SU-DHL-6 (cell line): ENCODE results near the gene NCOA5.

ENCODE experiments used
- EZH2phosphoT487 ChIP-seq: fragments of 200-600 bp; sonication (generic), shearing (Covaris generic); conservative IDR thresholded peaks from 2 replicates; pipeline ENCODE4 v1.6.1; 2018; ENCODE audit warnings: mild to moderate bottlenecking, antibody characterized with exemption, low read length, moderate library complexity, mixed read lengths
- TF ChIP-seq, protein P1 (sequence below): fragments of 200-600 bp; sonication (generic); IDR thresholded peaks from one replicate; pipeline ENCODE4 v1.5.1; 2017; ENCODE audit warnings: antibody characterized with exemption, mild to moderate bottlenecking, low read length, moderate library complexity; ENCODE audit not compliant: insufficient read depth, poor library complexity, severe bottlenecking

GRCh38 chr20:46017272-46017671 lies 72.5 kb downstream of the NCOA5 start:
- TF ChIP-seq, protein P1, sequence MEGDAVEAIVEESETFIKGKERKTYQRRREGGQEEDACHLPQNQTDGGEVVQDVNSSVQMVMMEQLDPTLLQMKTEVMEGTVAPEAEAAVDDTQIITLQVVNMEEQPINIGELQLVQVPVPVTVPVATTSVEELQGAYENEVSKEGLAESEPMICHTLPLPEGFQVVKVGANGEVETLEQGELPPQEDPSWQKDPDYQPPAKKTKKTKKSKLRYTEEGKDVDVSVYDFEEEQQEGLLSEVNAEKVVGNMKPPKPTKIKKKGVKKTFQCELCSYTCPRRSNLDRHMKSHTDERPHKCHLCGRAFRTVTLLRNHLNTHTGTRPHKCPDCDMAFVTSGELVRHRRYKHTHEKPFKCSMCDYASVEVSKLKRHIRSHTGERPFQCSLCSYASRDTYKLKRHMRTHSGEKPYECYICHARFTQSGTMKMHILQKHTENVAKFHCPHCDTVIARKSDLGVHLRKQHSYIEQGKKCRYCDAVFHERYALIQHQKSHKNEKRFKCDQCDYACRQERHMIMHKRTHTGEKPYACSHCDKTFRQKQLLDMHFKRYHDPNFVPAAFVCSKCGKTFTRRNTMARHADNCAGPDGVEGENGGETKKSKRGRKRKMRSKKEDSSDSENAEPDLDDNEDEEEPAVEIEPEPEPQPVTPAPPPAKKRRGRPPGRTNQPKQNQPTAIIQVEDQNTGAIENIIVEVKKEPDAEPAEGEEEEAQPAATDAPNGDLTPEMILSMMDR, result no peak
- no peak for TF ChIP-seq EZH2phosphoT487
